Mucosa of descending colon (tissue), 3 donors: ENCODE measurements around the gene TNFRSF25. TPM values are rescaled to one million over a fixed set of nuclear protein-coding genes. Genes with fewer than 3 reads are reported as not detected.
"Not testable (repeated sequence)": the region's sequence is repeated elsewhere in the genome, so short reads cannot be mapped to it uniquely, and the experiment has no call there.

ENCODE experiments used
- ATAC-seq: fragments of 200-7000 bp; cut with Tn5 transposase; one replicate; pipeline ENCODE4 v1.9.1; 2020; ENCODE audit warnings: mild to moderate bottlenecking, moderate library complexity
- DNase-seq, 3 donors: peaks; one replicate each; pipeline ENCODE4 v3.0.0-alpha.2; 2020
- H3K36me3 ChIP-seq: fragments of 200-600 bp; one replicate; pipeline ENCODE4 v1.8.0; 2021; ENCODE audit warnings: low read depth, mild to moderate bottlenecking
- H3K4me1 ChIP-seq: fragments of 200-600 bp; one replicate; pipeline ENCODE4 v1.8.0; 2021; ENCODE audit warnings: low read depth, mild to moderate bottlenecking
- H3K4me3 ChIP-seq: fragments of 200-600 bp; one replicate; pipeline ENCODE4 v1.8.0; 2021; ENCODE audit warnings: mild to moderate bottlenecking
- H3K9me3 ChIP-seq: fragments of 200-600 bp; one replicate; pipeline ENCODE4 v1.8.0; 2021; ENCODE audit warnings: mild to moderate bottlenecking
- CTCF ChIP-seq: fragments of 200-600 bp; IDR thresholded peaks from one replicate; pipeline ENCODE4 v1.8.0; 2022; ENCODE audit warnings: antibody characterized with exemption, mild to moderate bottlenecking
- intact Hi-C, 2 donors: fragments of 100-400 bp; cut with DNase I in 1 of 2; cut with micrococcal nuclease in 1 of 2; formaldehyde crosslinking; loops; one replicate each; pipeline versions ENCODE4 v1.11.0 to v1.11.1; 2022; cut with DNase I, micrococcal nuclease
- total RNA-seq, 3 donors: library from RNA; stranded (reverse); fragmentation: NEBNext Ultra II Directional in 2 of 3; extraction: Animal tissue kit (Norgen Biotek cat#: 25700) in 2 of 3; gene quantifications; one replicate each; pipeline versions ENCODE4 v1.2.1 to v1.2.4, GENCODE V29; 2021 to 2023
- donor health status: DM: no; HTN: no; CAD: no; lungs with moderate emphysema.
- donor health status: DM: no; HTN: no; CAD: no.
- donor health status: DM: no; HTN: yes; CAD: no.

Gene TNFRSF25
- total RNA-seq, 3 donors from 2014 or later = 18.3 to 45.1 (median 35.3) TPM

- intact Hi-C loops = no loop called here
- H3K4me3 ChIP-seq = no peak overlapping the region
- H3K4me1 ChIP-seq = peaks cover 15% of the 10 kb centered on the region
- ATAC-seq (no peak), DNase-seq (no peak)
- no peak for TF ChIP-seq CTCF
- H3K36me3 ChIP-seq = no peaks in the 10 kb centered on the region
- H3K9me3 ChIP-seq = no peaks in the 10 kb centered on the region
Observed at GRCh38 chr1:6496890-6497214, 30.9 kb upstream of the TNFRSF25 start.

DNA sequence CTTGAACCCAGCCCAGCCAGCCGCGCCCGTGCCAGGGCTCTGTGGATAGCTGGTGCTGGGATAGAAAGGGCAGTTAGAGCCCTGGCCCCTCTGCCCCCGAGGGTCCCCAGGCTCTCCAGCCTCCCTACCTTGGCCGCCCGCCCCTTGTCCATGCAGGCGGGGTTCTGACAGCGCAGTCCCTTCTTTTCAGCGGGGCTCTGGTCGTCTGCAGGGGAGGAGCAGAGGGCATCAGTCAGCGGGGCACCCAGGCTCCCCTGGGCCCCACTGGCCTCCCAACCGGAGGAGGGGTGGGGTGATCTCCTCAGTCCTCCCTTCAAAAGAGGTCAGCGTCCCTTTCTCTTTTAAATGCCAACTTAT lies 30.4 kb upstream of the TNFRSF25 start:
- ATAC-seq (no peak), DNase-seq (no peak)
- no peak overlapping the region for H3K4me3 ChIP-seq
- H3K4me1 ChIP-seq = peaks cover 17% of the 10 kb centered on the region
- H3K36me3 ChIP-seq = no peaks in the 10 kb centered on the region
- intact Hi-C loops = no loop called here
- TF ChIP-seq CTCF = no peak
- no peaks in the 10 kb centered on the region for H3K9me3 ChIP-seq

- no peak for TF ChIP-seq CTCF
- no peak overlapping the region for H3K4me3 ChIP-seq
Observed at GRCh38 chr1:6495540-6496364, 29.8 kb upstream of the TNFRSF25 start.

GRCh38 chr1:6495041-6495441 lies 29.1 kb upstream of the TNFRSF25 start:
- DNase-seq = peak in 1 of 3 donors; percentile 20
- Histone ChIP-seq H3K9me3 (no peaks in the 10 kb centered on the region), H3K36me3 (no peaks in the 10 kb centered on the region), H3K4me3 (no peak overlapping the region), H3K4me1 (peaks cover 20% of the 10 kb centered on the region)
- TF ChIP-seq CTCF = no peak
- no peak for ATAC-seq
- intact Hi-C loops = no loop called here

More at GRCh38 chr1:6495540-6496364, 29.8 kb upstream of the TNFRSF25 start:
- H3K9me3 ChIP-seq = no peaks in the 10 kb centered on the region
- no peaks in the 10 kb centered on the region for H3K36me3 ChIP-seq
- DNase-seq (no peak), ATAC-seq (no peak)
- intact Hi-C loops = no loop called here
- peaks cover 19% of the 10 kb centered on the region for H3K4me1 ChIP-seq

- no peak for ATAC-seq
- Histone ChIP-seq H3K9me3 (no peaks in the 10 kb centered on the region), H3K36me3 (no peaks in the 10 kb centered on the region), H3K4me1 (peaks cover 24% of the 10 kb centered on the region), H3K4me3 (no peak overlapping the region)
- intact Hi-C loops = no loop called here
- DNase-seq = no peak
- no peak for TF ChIP-seq CTCF
Observed at GRCh38 chr1:6494627-6495026, 28.7 kb upstream of the TNFRSF25 start.

DNA sequence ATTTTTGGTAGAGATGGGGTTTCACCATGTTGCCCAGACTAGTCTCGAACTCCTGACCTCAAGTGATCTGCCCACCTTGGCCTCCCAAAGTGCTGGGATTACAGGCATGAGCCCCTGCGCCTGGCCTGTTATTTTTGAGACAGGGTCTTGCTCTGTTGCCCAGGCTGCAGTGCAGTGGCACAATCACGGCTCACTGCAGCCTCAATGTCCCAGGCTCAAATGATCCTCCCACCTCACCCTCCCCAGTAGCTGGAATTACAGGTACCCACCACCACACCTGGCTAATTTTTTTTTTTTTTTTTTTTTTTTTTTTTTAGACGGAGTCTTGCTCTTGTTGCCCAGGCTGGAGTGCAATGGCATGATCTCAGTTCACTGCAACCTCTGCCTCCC lies 27.9 kb upstream of the TNFRSF25 start:
- H3K4me3 ChIP-seq, ATAC-seq, H3K36me3 ChIP-seq, intact Hi-C loops, DNase-seq, H3K9me3 ChIP-seq: not testable (repeated sequence)
- peaks cover 32% of the 10 kb centered on the region for H3K4me1 ChIP-seq
